ENCODE results near the gene RIMBP2.

- TF ChIP-seq CTCF (IDR thresholded peaks at IDR 0.05): no peak
- no peak for TF ChIP-seq POLR2A (IDR thresholded peaks at IDR 0.05)
These were observed 23.5 kb upstream of the RIMBP2 start for GRCh38 chr12:130739571-130739970.
